ENCODE results near the gene MFSD1.

The MFSD1 gene, protein sequence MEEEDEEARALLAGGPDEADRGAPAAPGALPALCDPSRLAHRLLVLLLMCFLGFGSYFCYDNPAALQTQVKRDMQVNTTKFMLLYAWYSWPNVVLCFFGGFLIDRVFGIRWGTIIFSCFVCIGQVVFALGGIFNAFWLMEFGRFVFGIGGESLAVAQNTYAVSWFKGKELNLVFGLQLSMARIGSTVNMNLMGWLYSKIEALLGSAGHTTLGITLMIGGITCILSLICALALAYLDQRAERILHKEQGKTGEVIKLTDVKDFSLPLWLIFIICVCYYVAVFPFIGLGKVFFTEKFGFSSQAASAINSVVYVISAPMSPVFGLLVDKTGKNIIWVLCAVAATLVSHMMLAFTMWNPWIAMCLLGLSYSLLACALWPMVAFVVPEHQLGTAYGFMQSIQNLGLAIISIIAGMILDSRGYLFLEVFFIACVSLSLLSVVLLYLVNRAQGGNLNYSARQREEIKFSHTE

DNA sequence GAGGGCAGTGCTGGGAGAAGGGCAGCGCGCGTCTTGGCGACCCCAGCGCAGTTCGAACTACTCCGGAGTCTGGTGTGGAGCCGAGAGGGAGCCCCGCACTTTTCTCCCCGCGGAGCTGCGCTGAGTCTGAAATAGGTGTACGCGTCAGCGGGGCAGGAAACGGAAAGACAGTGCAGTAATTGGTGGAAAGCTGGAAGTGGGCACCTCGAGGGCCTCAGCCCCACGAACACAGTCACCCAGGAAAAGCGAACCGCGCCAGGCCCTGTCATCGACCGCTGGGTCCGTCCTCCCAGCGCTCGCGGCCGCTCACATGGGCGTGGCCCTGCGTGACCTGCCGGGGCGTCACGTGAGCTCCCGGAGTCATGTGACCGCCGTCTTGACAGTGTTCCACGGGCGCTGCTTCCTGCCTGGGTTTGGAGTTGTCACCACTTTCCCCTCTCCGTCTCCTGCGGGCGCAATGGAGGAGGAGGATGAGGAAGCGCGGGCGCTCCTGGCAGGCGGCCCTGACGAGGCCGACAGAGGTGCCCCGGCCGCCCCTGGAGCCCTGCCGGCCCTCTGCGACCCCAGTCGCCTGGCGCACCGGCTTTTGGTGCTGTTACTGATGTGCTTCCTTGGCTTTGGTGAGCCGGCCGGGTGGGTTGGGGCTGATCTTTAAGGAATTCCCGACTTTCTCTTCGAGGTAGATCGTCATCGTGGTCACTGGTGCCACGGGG is at the start of gene MFSD1:
Gene MFSD1, plus strand, starts transcription at position 359 of the 713 bp plus-strand sequence. Its CDS starts 99 bp downstream, at position 458.
- no peaks in the 10 kb centered on the region for H3K27me3 Mint-ChIP-seq
- peak; percentile 91 for DNase-seq
- H3K27ac Mint-ChIP-seq: peak within 1 kb of the TSS; percentile 86
- H3K9me3 Mint-ChIP-seq: no peaks in the 10 kb centered on the region
- H3K36me3 Mint-ChIP-seq (ENCODE audit: low read depth): peaks cover 8% of the 10 kb centered on the region
- H3K4me1 Mint-ChIP-seq: peaks cover 31% of the 10 kb centered on the region
- H3K4me3 Mint-ChIP-seq: peak within 1 kb of the TSS; percentile 84
- peak; percentile 94 for ATAC-seq

GRCh38 chr3:158753854-158754253 is 48.0 kb upstream of the MFSD1 start:
- peaks cover 2% of the 10 kb centered on the region for H3K36me3 Mint-ChIP-seq (ENCODE audit: low read depth)
- H3K9me3 Mint-ChIP-seq: no peaks in the 10 kb centered on the region
- no peak for ATAC-seq
- H3K27me3 Mint-ChIP-seq: no peaks in the 10 kb centered on the region
- H3K27ac Mint-ChIP-seq: no peak overlapping the region
- no peaks in the 10 kb centered on the region for H3K4me1 Mint-ChIP-seq
- no peak overlapping the region for H3K4me3 Mint-ChIP-seq
- no peak for DNase-seq

DNA sequence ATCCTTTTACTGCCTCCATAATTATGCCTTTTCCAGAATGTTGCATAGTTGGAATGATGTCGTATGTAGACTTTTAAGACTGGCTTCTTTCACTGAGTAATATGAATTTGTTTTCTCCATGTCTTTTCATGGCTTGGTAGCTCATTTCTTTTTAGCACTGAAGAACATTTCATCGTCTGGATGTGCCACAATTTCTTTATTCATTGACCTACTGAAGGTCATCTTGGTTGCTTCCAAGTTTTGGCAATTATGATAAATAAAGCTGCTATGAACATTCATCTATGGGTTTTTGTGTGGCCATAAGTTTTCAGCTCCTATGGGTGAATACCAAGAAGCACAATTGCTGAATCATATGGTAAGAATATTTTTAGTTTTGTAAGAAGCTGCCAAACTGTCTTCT is 46.4 kb upstream of the MFSD1 start:
- no peaks in the 10 kb centered on the region for H3K9me3 Mint-ChIP-seq
- H3K4me3 Mint-ChIP-seq: no peak overlapping the region
- H3K27ac Mint-ChIP-seq: no peak overlapping the region
- no peak for DNase-seq
- H3K36me3 Mint-ChIP-seq (ENCODE audit: low read depth): no peaks in the 10 kb centered on the region
- no peaks in the 10 kb centered on the region for H3K4me1 Mint-ChIP-seq
- no peaks in the 10 kb centered on the region for H3K27me3 Mint-ChIP-seq
- no peak for ATAC-seq

- H3K27me3 Mint-ChIP-seq: no peaks in the 10 kb centered on the region
- no peaks in the 10 kb centered on the region for H3K4me1 Mint-ChIP-seq
- H3K9me3 Mint-ChIP-seq: no peaks in the 10 kb centered on the region
- no peaks in the 10 kb centered on the region for H3K36me3 Mint-ChIP-seq (ENCODE audit: low read depth)
- DNase-seq (no peak), ATAC-seq (no peak)
- no peak overlapping the region for H3K27ac Mint-ChIP-seq
- H3K4me3 Mint-ChIP-seq: no peak overlapping the region
Measured at GRCh38 chr3:158761350-158761749, 40.5 kb upstream of the MFSD1 start.

- H3K36me3 Mint-ChIP-seq (ENCODE audit: low read depth): no peaks in the 10 kb centered on the region
- H3K27ac Mint-ChIP-seq: no peak overlapping the region
- no peak overlapping the region for H3K4me3 Mint-ChIP-seq
- DNase-seq (no peak), ATAC-seq (no peak)
- H3K27me3 Mint-ChIP-seq: no peaks in the 10 kb centered on the region
- no peaks in the 10 kb centered on the region for H3K9me3 Mint-ChIP-seq
- H3K4me1 Mint-ChIP-seq: no peaks in the 10 kb centered on the region
Measured at GRCh38 chr3:158762701-158763100, 39.2 kb upstream of the MFSD1 start.

DNA sequence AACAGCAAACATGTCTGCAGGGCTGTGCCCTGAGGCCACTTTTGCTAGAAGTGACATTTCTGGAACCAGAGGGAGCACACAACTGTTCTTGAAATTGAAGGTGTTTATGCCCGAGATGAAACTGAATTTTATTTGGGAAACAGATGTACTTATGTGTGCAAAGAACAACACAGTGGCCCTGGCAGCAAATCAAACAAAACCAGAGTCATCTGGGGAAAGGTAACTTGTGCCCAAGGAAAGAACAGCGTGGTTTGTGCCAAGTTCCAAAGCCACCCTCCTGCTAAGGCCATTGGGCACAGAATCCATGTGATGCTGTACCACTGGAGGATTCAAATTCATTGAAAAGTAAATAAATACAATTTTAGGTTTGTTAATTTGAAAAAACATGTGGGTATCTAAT is 38.4 kb upstream of the MFSD1 start:
- Mint-ChIP-seq H3K4me1 (no peaks in the 10 kb centered on the region), H3K4me3 (no peak overlapping the region), H3K27me3 (no peaks in the 10 kb centered on the region), H3K36me3 (ENCODE audit: low read depth) (no peaks in the 10 kb centered on the region), H3K9me3 (no peaks in the 10 kb centered on the region), H3K27ac (no peak overlapping the region)
- ATAC-seq (no peak), DNase-seq (no peak)

GRCh38 chr3:158765518-158766205 is 36.2 kb upstream of the MFSD1 start:
- no peak overlapping the region for H3K27ac Mint-ChIP-seq
- H3K9me3 Mint-ChIP-seq: no peaks in the 10 kb centered on the region
- H3K4me1 Mint-ChIP-seq: no peaks in the 10 kb centered on the region
- DNase-seq: no peak
- H3K36me3 Mint-ChIP-seq (ENCODE audit: low read depth): no peaks in the 10 kb centered on the region
- no peak for ATAC-seq
- H3K4me3 Mint-ChIP-seq: no peak overlapping the region
- no peaks in the 10 kb centered on the region for H3K27me3 Mint-ChIP-seq

GRCh38 chr3:158766364-158766763 is 35.5 kb upstream of the MFSD1 start:
- Mint-ChIP-seq H3K4me1 (no peaks in the 10 kb centered on the region), H3K4me3 (no peak overlapping the region), H3K36me3 (ENCODE audit: low read depth) (no peaks in the 10 kb centered on the region), H3K27me3 (no peaks in the 10 kb centered on the region), H3K27ac (no peak overlapping the region), H3K9me3 (no peaks in the 10 kb centered on the region)
- ATAC-seq: no peak
- DNase-seq: no peak

DNA sequence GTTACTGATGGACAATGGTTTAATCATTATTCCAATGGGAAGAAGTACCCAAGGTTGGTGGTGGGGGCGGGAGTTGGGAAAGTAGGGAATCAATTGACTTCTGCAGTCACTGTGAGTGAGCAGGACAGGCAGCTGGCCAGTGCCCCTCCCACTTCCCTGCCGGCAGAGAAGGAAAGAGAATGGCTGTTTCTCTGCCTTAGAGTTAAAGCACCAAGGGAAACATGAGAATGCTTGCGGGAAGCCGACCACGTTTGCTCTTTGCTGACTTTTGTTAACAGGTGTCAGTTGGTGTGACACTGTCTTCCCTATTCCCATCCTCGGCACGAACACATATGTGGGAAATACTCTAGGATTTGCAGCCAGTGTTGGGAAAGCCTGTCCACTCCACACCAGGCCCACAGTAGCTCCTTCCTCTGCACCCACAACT is 33.5 kb upstream of the MFSD1 start:
- Mint-ChIP-seq H3K9me3 (no peaks in the 10 kb centered on the region), H3K27ac (no peak overlapping the region), H3K36me3 (ENCODE audit: low read depth) (no peaks in the 10 kb centered on the region), H3K4me3 (no peak overlapping the region), H3K27me3 (no peaks in the 10 kb centered on the region), H3K4me1 (no peaks in the 10 kb centered on the region)
- DNase-seq (no peak), ATAC-seq (no peak)

DNA sequence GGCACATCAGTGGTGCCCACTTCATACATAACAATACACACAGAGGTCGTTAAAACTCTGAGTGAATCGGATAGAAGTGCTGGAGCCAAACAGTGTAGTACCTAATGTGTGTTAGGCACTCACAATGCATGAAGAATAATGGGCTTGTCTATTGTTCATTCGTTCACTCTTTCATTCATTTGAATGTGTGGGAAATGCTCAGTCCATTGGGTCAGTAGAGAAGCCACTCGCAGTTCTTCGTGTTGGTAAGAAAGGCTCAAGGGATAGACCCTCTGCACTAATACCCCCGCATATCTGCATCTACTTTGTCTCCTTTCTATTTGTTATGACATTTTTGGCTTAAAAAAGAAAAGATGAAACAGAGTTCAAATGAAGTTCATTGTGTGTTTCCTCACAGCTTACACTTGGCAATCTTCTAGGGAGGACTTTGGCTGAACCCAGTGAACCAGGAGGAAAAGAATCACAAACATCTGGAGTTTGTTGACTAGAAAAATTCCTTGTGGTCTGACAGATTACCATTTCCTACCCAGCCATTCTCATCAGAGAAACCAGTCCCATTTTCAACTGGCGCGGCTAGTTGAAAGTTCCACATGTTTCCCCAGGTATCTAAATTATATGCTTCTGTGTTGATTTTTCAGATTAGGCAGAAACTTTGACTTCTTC is 32.8 kb upstream of the MFSD1 start:
- Mint-ChIP-seq H3K4me3 (no peak overlapping the region), H3K9me3 (no peaks in the 10 kb centered on the region), H3K27ac (no peak overlapping the region), H3K36me3 (ENCODE audit: low read depth) (no peaks in the 10 kb centered on the region), H3K27me3 (no peaks in the 10 kb centered on the region), H3K4me1 (no peaks in the 10 kb centered on the region)
- DNase-seq: no peak
- ATAC-seq: no peak

DNA sequence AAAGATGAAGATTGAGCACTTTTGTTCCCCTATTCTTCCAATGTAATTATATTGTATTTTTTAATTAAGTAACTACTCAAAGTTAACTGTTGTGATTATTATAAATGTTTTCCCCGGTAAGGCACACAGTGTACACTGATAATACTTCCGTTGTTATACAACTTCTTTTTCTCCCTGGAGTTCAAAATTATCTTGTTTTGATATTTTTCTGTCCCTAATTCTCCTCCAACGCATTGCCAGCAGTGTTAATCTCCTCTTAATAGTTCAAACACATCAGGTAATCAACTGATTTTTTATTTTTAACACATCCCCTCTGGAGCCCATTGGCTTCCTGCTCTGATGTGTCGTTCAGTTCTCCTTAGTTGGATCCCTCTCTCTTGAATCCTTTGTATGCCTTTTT is 32.3 kb upstream of the MFSD1 start:
- Mint-ChIP-seq H3K27me3 (no peaks in the 10 kb centered on the region), H3K36me3 (ENCODE audit: low read depth) (no peaks in the 10 kb centered on the region)

GRCh38 chr3:158769952-158770740 is 31.7 kb upstream of the MFSD1 start:
- Mint-ChIP-seq H3K27ac (no peak overlapping the region), H3K9me3 (no peaks in the 10 kb centered on the region), H3K36me3 (ENCODE audit: low read depth) (no peaks in the 10 kb centered on the region), H3K27me3 (no peaks in the 10 kb centered on the region), H3K4me3 (no peak overlapping the region), H3K4me1 (no peaks in the 10 kb centered on the region)
- DNase-seq: no peak
- ATAC-seq: no peak

More for the DNA sequence above, 32.3 kb upstream of the MFSD1 start:
- no peak overlapping the region for H3K4me3 Mint-ChIP-seq
- no peak overlapping the region for H3K27ac Mint-ChIP-seq
- DNase-seq (no peak), ATAC-seq (no peak)
- no peaks in the 10 kb centered on the region for H3K4me1 Mint-ChIP-seq
- no peaks in the 10 kb centered on the region for H3K9me3 Mint-ChIP-seq

DNA sequence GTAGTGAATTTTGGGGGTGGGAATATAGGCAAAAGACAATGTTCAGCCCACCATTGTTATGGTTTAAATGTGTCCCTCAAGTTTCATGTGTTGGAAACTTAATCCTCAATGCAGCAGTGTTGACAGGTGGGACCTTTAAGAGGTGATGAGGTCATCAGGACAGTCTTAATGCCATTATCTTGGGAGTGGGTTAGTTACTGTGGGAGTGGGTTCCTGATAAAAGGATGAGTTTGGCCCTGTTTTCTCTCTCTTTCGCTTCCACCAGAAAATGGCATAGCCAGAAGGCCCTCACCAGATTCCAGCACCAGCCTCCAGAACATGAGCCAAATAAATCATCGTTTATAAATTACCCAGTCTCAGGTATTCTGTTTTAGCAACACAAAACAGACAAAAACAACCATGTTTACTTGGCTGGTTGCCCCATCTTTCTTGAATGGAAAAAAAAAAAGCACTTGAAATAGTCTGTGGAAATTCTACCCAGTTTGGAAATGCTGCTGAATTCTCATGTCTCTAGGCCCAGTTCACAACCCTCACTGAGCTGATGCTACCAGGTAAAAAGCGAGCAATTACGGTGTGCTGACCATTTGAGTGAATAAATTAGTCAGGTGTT is 31.0 kb upstream of the MFSD1 start:
- Mint-ChIP-seq H3K4me1 (no peaks in the 10 kb centered on the region), H3K27me3 (no peaks in the 10 kb centered on the region), H3K9me3 (no peaks in the 10 kb centered on the region), H3K27ac (no peak overlapping the region), H3K4me3 (no peak overlapping the region), H3K36me3 (ENCODE audit: low read depth) (no peaks in the 10 kb centered on the region)
- DNase-seq (no peak), ATAC-seq (no peak)
